ENCODE measurements around the gene BEGAIN.
"Not testable (repeated sequence)": the region's sequence is repeated elsewhere in the genome, so short reads cannot be mapped to it uniquely, and the experiment has no call there.

The BEGAIN gene

DNA sequence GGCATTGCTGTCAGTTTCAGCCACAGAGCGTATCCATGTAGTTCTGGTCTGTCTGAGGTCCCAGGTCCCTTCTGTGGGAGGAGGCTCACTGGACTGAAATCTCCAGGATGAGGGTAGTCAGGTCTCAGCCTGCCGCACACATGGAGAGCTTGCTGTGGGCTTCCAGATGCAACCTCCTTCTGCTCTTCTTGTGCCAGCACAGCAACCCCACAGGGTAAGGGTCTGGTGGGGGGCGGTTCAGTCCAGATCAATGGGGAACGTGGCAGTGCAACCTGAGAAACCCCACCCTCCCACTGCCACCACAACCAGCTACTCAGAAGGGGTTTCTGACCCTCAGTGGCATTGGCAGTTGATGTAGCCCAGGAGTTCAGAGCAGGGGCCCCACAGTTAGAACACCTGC, 61.2 kb downstream of the BEGAIN start:
- DNase-seq (ENCODE audit: low spot score) = no peak
- TF ChIP-seq, protein P1, sequence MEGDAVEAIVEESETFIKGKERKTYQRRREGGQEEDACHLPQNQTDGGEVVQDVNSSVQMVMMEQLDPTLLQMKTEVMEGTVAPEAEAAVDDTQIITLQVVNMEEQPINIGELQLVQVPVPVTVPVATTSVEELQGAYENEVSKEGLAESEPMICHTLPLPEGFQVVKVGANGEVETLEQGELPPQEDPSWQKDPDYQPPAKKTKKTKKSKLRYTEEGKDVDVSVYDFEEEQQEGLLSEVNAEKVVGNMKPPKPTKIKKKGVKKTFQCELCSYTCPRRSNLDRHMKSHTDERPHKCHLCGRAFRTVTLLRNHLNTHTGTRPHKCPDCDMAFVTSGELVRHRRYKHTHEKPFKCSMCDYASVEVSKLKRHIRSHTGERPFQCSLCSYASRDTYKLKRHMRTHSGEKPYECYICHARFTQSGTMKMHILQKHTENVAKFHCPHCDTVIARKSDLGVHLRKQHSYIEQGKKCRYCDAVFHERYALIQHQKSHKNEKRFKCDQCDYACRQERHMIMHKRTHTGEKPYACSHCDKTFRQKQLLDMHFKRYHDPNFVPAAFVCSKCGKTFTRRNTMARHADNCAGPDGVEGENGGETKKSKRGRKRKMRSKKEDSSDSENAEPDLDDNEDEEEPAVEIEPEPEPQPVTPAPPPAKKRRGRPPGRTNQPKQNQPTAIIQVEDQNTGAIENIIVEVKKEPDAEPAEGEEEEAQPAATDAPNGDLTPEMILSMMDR (IDR thresholded peaks at IDR 0.05; ENCODE audit: extremely low read depth, missing control alignments) = no peak

DNA sequence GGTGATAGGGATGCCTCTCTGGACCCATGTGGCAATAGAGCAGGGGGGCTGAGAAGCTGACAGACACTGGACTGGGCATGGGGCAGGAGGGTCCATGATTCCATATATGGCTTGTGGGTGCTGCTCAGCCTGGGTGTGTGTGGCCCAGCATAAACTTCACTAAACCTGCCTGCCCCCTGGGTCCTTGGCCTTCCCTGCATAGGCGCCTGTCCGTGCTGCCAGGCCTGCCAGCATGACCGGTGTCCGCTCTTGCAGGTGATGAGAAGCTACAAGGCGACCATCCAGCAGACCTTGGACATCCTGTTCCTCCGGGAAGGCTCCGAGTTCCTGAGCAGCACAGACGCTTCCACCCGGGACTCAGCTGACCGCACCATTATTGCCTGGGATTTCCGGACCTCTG, 61.6 kb downstream of the BEGAIN start:
- DNase-seq (ENCODE audit: low spot score) = no peak
- TF ChIP-seq, protein P1 (IDR thresholded peaks at IDR 0.05; ENCODE audit: extremely low read depth, missing control alignments) = no peak

DNA sequence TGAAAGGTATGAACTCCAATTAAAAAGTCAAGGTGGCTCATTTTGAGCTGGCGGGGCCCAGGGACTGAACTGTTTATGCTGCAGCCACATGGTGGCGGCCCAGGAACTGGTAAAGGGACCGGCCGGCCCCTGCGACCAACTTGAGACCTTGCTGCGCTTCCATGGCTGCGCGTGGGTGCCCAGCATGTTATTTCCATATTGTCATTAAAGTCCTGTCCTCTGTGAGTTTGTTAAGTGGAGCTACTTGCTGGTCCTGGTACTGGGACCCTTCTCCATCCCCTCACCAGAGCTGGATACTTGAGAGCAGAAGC, 62.3 kb downstream of the BEGAIN start:
- TF ChIP-seq, protein P1 (IDR thresholded peaks at IDR 0.05; ENCODE audit: extremely low read depth, missing control alignments) = no peak
- peak; percentile 31 for DNase-seq (ENCODE audit: low spot score)

DNA sequence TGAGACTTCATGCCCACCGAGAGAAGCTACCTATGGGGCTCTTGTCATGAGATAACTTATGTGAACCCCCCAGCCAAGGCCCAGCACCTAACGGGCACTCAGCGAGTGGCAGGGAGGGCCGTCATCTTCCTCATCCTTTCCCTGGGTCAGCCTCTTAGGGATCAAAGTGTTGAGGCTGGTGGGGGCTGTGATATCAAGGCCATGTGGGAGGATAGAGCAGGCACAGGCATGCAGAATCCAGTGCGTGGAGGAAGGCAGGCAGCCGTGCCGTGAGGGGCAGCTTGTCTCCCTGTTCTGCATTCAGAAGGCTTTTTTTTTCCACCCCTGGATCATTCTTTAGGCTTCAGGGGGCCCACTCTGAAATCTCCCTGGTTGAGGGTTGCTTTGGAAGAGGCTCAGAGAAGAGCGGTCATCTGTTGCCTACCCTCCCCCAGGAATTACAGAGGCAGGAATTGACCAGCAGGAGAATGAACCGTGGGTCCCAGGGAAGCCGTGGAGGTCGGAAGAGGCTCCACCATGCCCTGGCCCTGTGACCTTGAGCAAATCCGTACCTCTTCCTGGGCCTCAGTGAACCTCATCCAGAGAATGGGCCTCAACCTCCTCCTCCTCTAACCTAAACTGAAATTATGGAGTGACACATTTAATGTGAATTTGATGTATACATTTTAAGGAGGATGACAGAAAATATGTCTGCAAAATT, 62.8 kb downstream of the BEGAIN start:
- DNase-seq (ENCODE audit: low spot score) = no peak
- TF ChIP-seq, protein P1 (IDR thresholded peaks at IDR 0.05; ENCODE audit: extremely low read depth, missing control alignments) = no peak

DNA sequence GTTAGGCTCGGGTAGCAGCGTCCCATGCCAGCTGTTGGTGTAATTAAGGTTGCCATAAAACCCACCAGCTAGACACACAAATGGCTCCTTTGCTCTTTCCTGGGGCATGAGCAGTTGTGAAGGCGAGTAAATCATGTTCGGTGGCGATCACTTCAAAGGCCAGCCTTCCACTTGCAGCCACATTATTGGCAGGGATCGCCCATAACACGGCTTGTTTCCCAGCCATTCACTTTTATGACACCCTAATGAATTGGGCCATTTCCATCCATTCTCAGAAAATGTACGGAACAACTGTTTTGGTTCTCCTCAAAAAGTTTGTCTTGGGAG, 63.4 kb downstream of the BEGAIN start:
- no peak for DNase-seq (ENCODE audit: low spot score)
- TF ChIP-seq, protein P1 (IDR thresholded peaks at IDR 0.05; ENCODE audit: extremely low read depth, missing control alignments) = no peak

DNA sequence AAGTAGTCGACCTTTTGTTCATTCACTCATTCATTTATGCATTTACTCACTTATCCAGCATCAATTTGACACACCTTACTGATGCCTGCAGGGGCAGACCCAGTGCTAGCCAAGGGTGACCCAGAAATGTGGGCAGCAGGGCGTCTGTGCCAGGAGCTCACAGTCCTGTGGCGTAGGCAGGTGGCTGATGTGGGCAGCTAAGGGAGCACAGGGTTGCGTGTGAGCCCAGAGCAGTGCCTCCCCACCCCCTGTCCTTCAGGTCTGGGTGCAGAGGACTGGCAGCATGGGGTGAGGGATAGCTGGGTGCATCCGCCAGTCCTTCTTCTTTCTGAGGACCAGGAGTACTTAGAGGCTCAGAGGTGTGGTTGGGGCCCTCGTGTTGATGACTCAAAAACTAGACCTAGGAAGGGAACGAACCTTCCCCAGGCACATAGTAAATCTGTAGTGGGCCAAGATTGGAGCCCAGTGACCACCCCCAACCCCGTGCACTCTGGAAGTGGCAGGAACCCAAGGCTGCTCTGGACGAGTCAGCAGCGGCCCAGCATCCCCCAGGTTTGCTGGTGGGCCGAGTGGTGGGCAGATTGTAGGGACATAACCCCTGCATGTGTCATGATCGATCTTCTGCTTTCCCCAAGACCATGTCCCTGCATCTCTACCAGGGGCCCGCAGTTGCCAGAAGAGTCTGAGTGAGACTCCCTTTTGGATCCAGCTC, 63.9 kb downstream of the BEGAIN start:
- no peak for DNase-seq (ENCODE audit: low spot score)
- TF ChIP-seq, protein P1 (IDR thresholded peaks at IDR 0.05; ENCODE audit: extremely low read depth, missing control alignments) = no peak

DNA sequence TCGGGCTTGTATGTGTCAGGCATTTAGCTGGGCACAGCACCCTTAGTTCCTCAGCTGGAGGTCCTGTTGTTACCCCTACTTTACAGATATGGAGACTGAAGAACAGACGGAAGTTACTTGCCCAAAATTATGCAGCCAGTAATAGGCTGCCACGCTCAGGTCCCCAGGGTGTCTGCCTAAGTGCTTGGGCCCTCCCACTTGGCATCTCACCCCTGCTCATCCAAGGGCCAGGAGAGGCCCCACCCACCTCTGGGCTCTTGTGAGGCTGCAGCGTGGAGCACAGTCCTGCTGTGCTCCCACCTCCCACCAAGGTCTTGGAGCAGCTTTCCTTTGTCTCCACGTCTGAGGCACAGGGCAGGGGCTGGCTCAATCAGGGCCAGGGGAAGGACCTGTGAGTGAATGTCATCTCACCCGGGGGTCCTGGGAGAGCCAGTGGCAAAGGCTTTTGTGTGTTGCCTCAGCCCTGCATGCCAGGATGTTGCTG, 64.6 kb downstream of the BEGAIN start:
- no peak for DNase-seq (ENCODE audit: low spot score)
- TF ChIP-seq, protein P1 (IDR thresholded peaks at IDR 0.05; ENCODE audit: extremely low read depth, missing control alignments) = no peak

DNA sequence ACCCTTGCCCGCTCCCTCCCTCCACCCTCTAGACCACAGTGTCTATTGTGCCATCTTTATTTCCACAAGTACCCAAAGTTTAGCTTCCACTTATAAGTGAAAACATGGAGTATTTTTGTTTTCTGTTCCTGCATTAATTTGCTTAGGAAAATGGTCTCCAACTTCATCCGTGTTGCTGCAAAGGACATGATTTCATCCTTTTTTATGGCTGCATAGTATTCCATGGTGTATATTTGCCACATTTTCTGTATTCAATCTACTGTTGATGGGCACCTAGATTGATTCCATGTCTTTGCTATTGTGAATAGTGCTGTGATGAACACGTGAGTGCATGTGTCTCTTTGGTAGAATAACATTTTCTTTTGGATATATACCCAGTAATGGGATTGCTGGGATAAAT, 81.2 kb downstream of the BEGAIN start:
- not testable (repeated sequence) for DNase-seq (ENCODE audit: low spot score)
